ENCODE measurements around the gene TRIP12. TPM values are rescaled to one million over a fixed set of nuclear protein-coding genes. Genes with fewer than 3 reads are reported as not detected.

TRIP12 gene
- polyA plus RNA-seq, 1 donor from 2014 or later, result 57.2 TPM

DNA sequence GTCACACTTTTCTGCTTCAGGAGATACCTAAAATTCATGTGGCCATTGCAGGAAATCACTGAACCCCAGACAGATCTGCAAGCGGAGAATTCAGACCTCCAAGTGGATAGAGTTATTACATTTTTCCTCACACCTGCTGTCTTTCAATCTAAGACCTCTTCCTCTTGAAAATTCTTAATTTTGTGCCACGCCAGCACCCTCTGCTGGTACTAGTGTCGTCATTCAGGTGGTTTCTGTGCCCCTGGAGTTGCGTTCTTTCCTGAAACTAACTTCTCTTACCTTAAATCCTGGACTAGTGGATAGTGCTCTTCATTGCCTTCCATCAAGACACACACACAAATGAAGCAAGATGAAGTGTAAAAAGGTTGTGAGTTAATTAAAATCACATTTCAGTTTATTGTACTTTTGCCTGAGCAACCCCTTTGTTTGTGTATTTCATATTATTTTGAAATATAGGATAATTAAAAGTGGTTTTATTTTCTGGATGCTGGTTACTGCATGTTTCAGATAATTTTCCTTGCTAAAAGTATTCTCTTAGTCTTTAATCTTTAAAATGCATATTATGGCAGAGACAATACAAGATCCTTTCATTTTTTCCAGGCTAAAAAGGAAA is 205.8 kb downstream of the TRIP12 start:
- H3K27me3 ChIP-seq (ENCODE audit: insufficient read depth, low read depth, low read length), result peaks cover 5% of the 10 kb centered on the region
- H3K36me3 ChIP-seq (ENCODE audit: insufficient read depth, low read length), result no peaks in the 10 kb centered on the region
- H3K9ac ChIP-seq (ENCODE audit: low read length), result no peak overlapping the region
- H3K9me3 ChIP-seq (ENCODE audit: low read length), result no peaks in the 10 kb centered on the region
- H3K4me2 ChIP-seq (ENCODE audit: low read length), result peak overlapping the region; percentile 53
- H4K20me1 ChIP-seq (ENCODE audit: insufficient read depth), result no peaks in the 10 kb centered on the region
- H3F3A ChIP-seq (ENCODE audit: insufficient read depth, low read length, poor library complexity, severe bottlenecking), result no peaks in the 10 kb centered on the region
- no peak overlapping the region for H2AFZ ChIP-seq (ENCODE audit: low read depth, low read length)
- H3K9me2 ChIP-seq (ENCODE audit: insufficient read depth, low read length), result no peaks in the 10 kb centered on the region
- no peak for TF ChIP-seq MXI1 (conservative IDR thresholded peaks at IDR 0.05; ENCODE audit: poor library complexity, severe bottlenecking)
- peak; percentile 90 for TF ChIP-seq SMC3 (conservative IDR thresholded peaks at IDR 0.05; ENCODE audit: poor library complexity)
- TF ChIP-seq EZH2 (IDR thresholded peaks at IDR 0.05; ENCODE audit: borderline replicate concordance, insufficient read depth, low read length, poor library complexity, severe bottlenecking), result no peak
- TF ChIP-seq, protein P1, sequence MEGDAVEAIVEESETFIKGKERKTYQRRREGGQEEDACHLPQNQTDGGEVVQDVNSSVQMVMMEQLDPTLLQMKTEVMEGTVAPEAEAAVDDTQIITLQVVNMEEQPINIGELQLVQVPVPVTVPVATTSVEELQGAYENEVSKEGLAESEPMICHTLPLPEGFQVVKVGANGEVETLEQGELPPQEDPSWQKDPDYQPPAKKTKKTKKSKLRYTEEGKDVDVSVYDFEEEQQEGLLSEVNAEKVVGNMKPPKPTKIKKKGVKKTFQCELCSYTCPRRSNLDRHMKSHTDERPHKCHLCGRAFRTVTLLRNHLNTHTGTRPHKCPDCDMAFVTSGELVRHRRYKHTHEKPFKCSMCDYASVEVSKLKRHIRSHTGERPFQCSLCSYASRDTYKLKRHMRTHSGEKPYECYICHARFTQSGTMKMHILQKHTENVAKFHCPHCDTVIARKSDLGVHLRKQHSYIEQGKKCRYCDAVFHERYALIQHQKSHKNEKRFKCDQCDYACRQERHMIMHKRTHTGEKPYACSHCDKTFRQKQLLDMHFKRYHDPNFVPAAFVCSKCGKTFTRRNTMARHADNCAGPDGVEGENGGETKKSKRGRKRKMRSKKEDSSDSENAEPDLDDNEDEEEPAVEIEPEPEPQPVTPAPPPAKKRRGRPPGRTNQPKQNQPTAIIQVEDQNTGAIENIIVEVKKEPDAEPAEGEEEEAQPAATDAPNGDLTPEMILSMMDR (IDR thresholded peaks at IDR 0.05; ENCODE audit: poor library complexity, severe bottlenecking), result peak; percentile 86
- peak; percentile 89 for TF ChIP-seq RAD21 (conservative IDR thresholded peaks at IDR 0.05)
- no peak overlapping the region for H3K27ac ChIP-seq (ENCODE audit: low read length)
- peak overlapping the region; percentile 81 for H3K4me3 ChIP-seq (ENCODE audit: low read length)
- peaks cover 25% of the 10 kb centered on the region for H3K79me2 ChIP-seq (replicated peaks; ENCODE audit: insufficient read depth, low read length)

DNA sequence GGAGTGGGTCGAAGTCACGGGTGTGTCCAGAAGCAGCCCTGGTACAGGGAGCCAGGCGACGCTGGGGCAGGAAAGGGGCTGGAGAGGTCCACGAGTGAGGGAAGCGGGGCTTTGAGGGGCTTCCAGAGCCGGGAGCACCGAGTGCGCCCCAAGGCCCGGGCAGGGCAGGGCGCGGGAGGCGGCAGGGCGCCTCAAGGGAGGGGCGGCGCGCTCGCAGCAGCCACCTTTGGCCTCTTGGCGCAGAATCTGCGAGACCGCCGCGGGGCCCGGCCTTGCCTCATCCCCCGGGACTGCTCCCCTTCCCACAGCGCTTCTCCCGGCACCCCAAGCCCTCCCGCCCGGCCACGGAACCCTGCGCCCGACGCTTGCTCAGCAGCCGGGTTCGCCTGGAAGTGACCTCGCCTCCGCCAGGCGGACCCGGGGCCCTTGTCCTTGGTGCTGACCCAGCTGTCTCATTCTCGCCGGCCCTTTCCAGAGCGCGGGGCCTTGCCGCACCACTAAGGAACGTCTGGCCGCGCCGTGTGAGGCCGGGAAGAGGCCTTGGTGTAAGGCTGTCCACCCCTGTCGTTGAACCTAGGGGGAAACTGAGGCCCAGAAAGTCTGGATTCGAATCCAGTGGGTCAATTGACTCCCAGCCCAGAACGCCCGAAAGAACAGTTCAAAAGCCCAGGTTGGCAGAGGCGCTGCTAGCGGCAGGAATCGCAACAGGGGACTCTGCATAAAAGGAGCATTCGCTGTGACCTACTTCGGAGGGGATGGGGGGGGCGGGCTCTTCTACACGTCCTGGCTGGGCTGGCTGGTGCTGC is 206.9 kb downstream of the TRIP12 start:
- Histone ChIP-seq H3K27ac (ENCODE audit: low read length) (no peak overlapping the region), H4K20me1 (ENCODE audit: insufficient read depth) (no peaks in the 10 kb centered on the region), H3K4me2 (ENCODE audit: low read length) (peak overlapping the region; percentile 38), H2AFZ (ENCODE audit: low read depth, low read length) (peak overlapping the region; percentile 34), H3K79me2 (replicated peaks; ENCODE audit: insufficient read depth, low read length) (peaks cover 35% of the 10 kb centered on the region), H3K9me3 (ENCODE audit: low read length) (no peaks in the 10 kb centered on the region), H3K27me3 (ENCODE audit: insufficient read depth, low read depth, low read length) (peaks cover 5% of the 10 kb centered on the region), H3K9me2 (ENCODE audit: insufficient read depth, low read length) (no peaks in the 10 kb centered on the region), H3K36me3 (ENCODE audit: insufficient read depth, low read length) (no peaks in the 10 kb centered on the region), H3K9ac (ENCODE audit: low read length) (peak overlapping the region; percentile 60), H3K4me3 (ENCODE audit: low read length) (peak overlapping the region; percentile 81), H3F3A (ENCODE audit: insufficient read depth, low read length, poor library complexity, severe bottlenecking) (no peaks in the 10 kb centered on the region)
- TF ChIP-seq POLR2AphosphoS5 (IDR thresholded peaks at IDR 0.05) (no peak), RAD21 (conservative IDR thresholded peaks at IDR 0.05) (no peak), EZH2 (IDR thresholded peaks at IDR 0.05; ENCODE audit: borderline replicate concordance, insufficient read depth, low read length, poor library complexity, severe bottlenecking) (no peak), MXI1 (conservative IDR thresholded peaks at IDR 0.05; ENCODE audit: poor library complexity, severe bottlenecking) (no peak)

DNA sequence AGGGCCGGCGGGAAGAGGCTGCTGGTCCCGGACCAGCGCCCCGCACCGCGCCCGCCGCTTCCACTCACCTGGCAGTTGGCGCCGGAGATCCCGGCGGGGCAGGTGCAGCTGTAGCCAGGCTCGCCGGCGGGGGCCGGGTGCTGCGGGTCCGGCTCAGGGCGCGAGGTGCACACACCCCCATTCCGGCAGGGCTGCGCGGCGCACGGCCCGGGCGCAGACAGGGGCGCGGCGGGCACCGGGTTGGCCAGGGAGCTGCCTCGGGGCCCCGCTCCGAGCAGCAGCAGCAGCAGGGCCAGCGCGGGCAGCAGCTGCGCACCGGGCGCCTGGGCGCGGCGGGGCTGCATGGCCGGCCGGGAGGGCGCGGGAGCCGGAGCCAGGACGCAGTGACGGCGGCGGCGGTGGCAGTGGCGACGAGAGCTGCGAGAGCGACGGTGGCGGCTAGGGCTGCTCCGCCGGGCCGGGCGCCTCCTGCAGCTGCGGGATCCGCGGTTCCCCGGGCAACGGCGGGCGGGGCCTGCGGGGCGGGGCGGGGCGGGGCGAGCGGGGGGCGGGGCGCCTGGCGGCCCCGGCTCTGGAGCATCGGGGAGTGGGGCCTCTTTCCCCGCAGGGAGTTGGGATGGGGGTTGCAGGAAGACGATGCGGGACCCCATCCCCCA is 207.6 kb downstream of the TRIP12 start, which contains the start of gene DNER:
DNER (minus strand) TSS at position 476 of the 656 bp plus-strand sequence; CDS start at position 344, 132 bp downstream.
- Histone ChIP-seq H2AFZ (ENCODE audit: low read depth, low read length) (peak within 1 kb of the TSS; percentile 47), H3K27me3 (ENCODE audit: insufficient read depth, low read depth, low read length) (peaks cover 5% of the 10 kb centered on the region), H3K4me3 (ENCODE audit: low read length) (peak within 1 kb of the TSS; percentile 81), H3K4me2 (ENCODE audit: low read length) (peak within 1 kb of the TSS; percentile 98), H3F3A (ENCODE audit: insufficient read depth, low read length, poor library complexity, severe bottlenecking) (no peaks in the 10 kb centered on the region), H3K27ac (ENCODE audit: low read length) (peak within 1 kb of the TSS; percentile 60), H3K9me3 (ENCODE audit: low read length) (no peaks in the 10 kb centered on the region), H3K36me3 (ENCODE audit: insufficient read depth, low read length) (no peaks in the 10 kb centered on the region), H3K9ac (ENCODE audit: low read length) (peak within 1 kb of the TSS; percentile 80), H3K9me2 (ENCODE audit: insufficient read depth, low read length) (no peaks in the 10 kb centered on the region), H3K79me2 (replicated peaks; ENCODE audit: insufficient read depth, low read length) (peaks cover 43% of the 10 kb centered on the region), H4K20me1 (ENCODE audit: insufficient read depth) (no peaks in the 10 kb centered on the region)
- peak; percentile 66 for TF ChIP-seq MXI1 (conservative IDR thresholded peaks at IDR 0.05; ENCODE audit: poor library complexity, severe bottlenecking)
- TF ChIP-seq SMC3 (conservative IDR thresholded peaks at IDR 0.05; ENCODE audit: poor library complexity), result no peak
- TF ChIP-seq, protein P2, sequence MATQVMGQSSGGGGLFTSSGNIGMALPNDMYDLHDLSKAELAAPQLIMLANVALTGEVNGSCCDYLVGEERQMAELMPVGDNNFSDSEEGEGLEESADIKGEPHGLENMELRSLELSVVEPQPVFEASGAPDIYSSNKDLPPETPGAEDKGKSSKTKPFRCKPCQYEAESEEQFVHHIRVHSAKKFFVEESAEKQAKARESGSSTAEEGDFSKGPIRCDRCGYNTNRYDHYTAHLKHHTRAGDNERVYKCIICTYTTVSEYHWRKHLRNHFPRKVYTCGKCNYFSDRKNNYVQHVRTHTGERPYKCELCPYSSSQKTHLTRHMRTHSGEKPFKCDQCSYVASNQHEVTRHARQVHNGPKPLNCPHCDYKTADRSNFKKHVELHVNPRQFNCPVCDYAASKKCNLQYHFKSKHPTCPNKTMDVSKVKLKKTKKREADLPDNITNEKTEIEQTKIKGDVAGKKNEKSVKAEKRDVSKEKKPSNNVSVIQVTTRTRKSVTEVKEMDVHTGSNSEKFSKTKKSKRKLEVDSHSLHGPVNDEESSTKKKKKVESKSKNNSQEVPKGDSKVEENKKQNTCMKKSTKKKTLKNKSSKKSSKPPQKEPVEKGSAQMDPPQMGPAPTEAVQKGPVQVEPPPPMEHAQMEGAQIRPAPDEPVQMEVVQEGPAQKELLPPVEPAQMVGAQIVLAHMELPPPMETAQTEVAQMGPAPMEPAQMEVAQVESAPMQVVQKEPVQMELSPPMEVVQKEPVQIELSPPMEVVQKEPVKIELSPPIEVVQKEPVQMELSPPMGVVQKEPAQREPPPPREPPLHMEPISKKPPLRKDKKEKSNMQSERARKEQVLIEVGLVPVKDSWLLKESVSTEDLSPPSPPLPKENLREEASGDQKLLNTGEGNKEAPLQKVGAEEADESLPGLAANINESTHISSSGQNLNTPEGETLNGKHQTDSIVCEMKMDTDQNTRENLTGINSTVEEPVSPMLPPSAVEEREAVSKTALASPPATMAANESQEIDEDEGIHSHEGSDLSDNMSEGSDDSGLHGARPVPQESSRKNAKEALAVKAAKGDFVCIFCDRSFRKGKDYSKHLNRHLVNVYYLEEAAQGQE (IDR thresholded peaks at IDR 0.05; ENCODE audit: borderline replicate concordance), result no peak
- TF ChIP-seq POLR2AphosphoS5 (IDR thresholded peaks at IDR 0.05), result peak; percentile 85

Measured in neural cell (in vitro differentiated cells).